Measurements from ENCODE around the gene UBE2R2.
"Not testable (repeated sequence)": the region's sequence is repeated elsewhere in the genome, so short reads cannot be mapped to it uniquely, and the experiment has no call there.

Gene UBE2R2

GRCh38 chr9:33867747-33868439 lies 50.9 kb downstream of the UBE2R2 start:
- DNase-seq (ENCODE audit: low read depth) = no peak

DNA sequence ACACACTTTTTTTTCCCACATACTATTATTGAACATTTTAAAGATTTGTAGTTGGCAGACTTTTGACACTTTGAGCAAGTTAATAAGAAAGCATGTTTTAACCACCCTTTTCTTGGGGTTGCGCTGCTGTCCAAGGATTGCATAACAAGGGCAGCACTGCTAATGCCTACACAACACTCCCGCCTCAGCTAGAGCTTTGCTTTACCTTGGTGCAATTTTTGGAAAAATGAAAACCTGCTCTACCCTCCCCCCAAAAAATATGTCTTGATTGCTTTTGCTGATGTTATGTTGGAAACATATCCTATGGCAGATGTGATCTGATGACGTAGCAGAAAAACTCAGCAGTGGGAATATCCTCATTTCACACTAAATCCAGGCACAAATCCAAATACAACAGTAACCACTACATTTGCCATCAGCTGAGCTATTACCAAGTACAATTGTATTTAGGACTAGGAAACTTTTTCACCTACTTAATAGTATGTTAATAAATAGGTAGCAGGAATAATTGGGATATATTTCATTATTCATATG lies 51.5 kb downstream of the UBE2R2 start:
- no peak overlapping the region for H3K4me3 ChIP-seq (ENCODE audit: low read depth, low read length)
- DNase-seq (ENCODE audit: low read depth) = peak; percentile 51

More at GRCh38 chr9:33867747-33868439, 50.9 kb downstream of the UBE2R2 start:
- TF ChIP-seq CTCF (IDR thresholded peaks at IDR 0.05; ENCODE audit: low read depth, low read length) (no peak), MYC (IDR thresholded peaks at IDR 0.05; ENCODE audit: low read depth, low read length) (no peak)
- H3K4me3 ChIP-seq (ENCODE audit: low read depth, low read length) = no peak overlapping the region

GRCh38 chr9:33869243-33869642 lies 52.3 kb downstream of the UBE2R2 start:
- not testable (repeated sequence) for DNase-seq (ENCODE audit: low read depth); H3K4me3 ChIP-seq (ENCODE audit: low read depth, low read length)

More for the DNA sequence above, 51.5 kb downstream of the UBE2R2 start:
- TF ChIP-seq CTCF (IDR thresholded peaks at IDR 0.05; ENCODE audit: low read depth, low read length) = no peak
- no peak for TF ChIP-seq POLR2A (IDR thresholded peaks at IDR 0.05; ENCODE audit: extremely low read depth, insufficient read length)
- no peak for TF ChIP-seq MYC (IDR thresholded peaks at IDR 0.05; ENCODE audit: low read depth, low read length)
- TF ChIP-seq, protein P1, sequence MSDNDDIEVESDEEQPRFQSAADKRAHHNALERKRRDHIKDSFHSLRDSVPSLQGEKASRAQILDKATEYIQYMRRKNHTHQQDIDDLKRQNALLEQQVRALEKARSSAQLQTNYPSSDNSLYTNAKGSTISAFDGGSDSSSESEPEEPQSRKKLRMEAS (IDR thresholded peaks at IDR 0.05; ENCODE audit: low read depth, low read length) = no peak

DNA sequence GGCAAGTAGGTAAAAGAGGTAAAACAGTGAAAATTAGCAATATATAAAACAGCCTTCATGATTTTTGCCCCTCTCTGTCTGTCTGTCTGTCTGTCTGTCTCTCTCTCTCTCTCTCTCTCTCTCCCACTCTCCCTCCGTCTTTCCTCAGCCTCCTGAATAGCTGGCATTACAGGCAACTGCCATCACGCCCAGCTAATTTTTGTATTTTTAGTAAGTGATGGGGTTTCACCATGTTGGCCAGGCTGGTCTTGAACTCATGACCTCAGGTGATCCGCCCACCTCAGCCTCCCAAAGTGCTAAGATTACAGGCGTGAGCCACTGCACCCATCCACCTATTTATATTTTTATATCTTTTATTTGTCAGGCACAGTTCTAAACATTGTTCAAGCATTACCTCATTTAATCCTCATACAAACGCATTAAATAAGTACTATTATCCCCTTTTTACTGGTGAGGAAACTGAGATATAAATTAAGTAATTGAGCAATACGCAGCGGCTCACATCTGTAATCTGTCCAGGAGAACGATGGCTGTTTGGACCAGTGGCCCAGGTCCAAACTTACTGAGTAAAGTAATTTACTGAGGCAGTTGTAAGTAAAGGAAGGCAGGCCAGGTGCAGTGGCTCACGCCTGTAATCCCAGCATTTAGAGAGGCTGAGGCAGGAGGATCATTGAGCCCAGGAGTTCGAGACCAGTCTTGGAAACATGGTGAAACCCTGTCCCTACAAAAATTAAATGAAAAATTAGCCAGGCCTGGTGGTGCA lies 60.9 kb downstream of the UBE2R2 start:
- TF ChIP-seq POLR2A (IDR thresholded peaks at IDR 0.05; ENCODE audit: extremely low read depth, insufficient read length) (no peak), MYC (IDR thresholded peaks at IDR 0.05; ENCODE audit: low read depth, low read length) (no peak), CTCF (IDR thresholded peaks at IDR 0.05; ENCODE audit: low read depth, low read length) (no peak)
- TF ChIP-seq, protein P1 (IDR thresholded peaks at IDR 0.05; ENCODE audit: low read depth, low read length) = no peak
- H3K4me3 ChIP-seq (ENCODE audit: low read depth, low read length) = no peak overlapping the region
- no peak for DNase-seq (ENCODE audit: low read depth)

- TF ChIP-seq POLR2A (IDR thresholded peaks at IDR 0.05; ENCODE audit: extremely low read depth, insufficient read length) = no peak
- TF ChIP-seq, protein P1 (IDR thresholded peaks at IDR 0.05; ENCODE audit: low read depth, low read length) = no peak
- TF ChIP-seq MYC (IDR thresholded peaks at IDR 0.05; ENCODE audit: low read depth, low read length) = no peak
- no peak for TF ChIP-seq CTCF (IDR thresholded peaks at IDR 0.05; ENCODE audit: low read depth, low read length)
- no peak for DNase-seq (ENCODE audit: low read depth)
- no peak overlapping the region for H3K4me3 ChIP-seq (ENCODE audit: low read depth, low read length)
These were observed 61.9 kb downstream of the UBE2R2 start for GRCh38 chr9:33878691-33879366.
